ENCODE measurements around the gene SH3RF3. TPM values are rescaled to one million over a fixed set of nuclear protein-coding genes. Genes with fewer than 3 reads are reported as not detected.
A peak's percentile ranks its signal among the peaks of the same experiment; 100 is the strongest.

Gene SH3RF3
- total RNA-seq, 1 experiment from 2014 or later, result 4.9 TPM

DNA sequence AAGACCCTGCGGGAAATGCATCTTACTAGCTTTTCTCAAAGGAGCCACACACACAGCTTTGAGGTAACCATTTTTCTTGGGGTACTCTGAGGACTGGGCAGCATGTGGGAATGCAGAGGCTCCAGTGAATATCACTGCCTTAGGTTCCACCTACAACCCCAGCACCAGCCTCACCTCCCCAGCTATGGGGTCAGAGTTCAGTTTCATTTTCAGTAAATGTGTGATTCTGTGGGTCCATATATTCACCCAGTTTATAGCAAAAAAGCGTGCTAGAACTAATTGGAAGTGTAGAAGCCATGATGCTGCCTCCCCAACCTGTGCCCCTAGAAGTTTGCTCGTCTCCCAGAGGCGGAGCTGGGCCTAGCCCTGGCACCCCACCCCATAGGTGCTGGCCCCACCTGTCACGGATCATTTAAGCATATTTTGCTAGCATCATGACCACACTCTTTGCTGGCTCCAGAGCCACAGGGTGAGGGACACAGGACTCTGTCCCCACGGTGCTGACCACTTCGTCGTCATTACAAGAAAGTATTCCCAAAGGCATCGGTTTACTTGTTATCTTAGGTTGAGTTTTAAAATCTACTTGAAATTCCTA, 57.7 kb downstream of the SH3RF3 start:
- Histone ChIP-seq H3K27ac (ENCODE audit: low read length) (no peak overlapping the region), H3K4me1 (ENCODE audit: control insufficient read depth, insufficient read depth, low read length) (peaks cover 8% of the 10 kb centered on the region; the same call in 1 of the 2 replicates), H3K9me3 (ENCODE audit: control insufficient read depth, insufficient read depth, low read depth, low read length) (no peaks in the 10 kb centered on the region), H3K27me3 (ENCODE audit: control insufficient read depth, insufficient read depth, low read length) (peaks cover 4% of the 10 kb centered on the region; the same call in 1 of the 2 replicates), H3K36me3 (ENCODE audit: control insufficient read depth, insufficient read depth, low read length) (no peaks in the 10 kb centered on the region), H3K4me3 (ENCODE audit: low read depth in 2 of 2, low read length in 2 of 2) (no peak overlapping the region)
- no TSS peak for BruUV-seq (replicated peaks)
- CTCF ChIA-PET, result no interaction called here
- POLR2A ChIA-PET, result no interaction called here
- TF ChIP-seq CTCF (IDR thresholded peaks at IDR 0.05), result no peak
- no peak for TF ChIP-seq REST (IDR thresholded peaks at IDR 0.05; ENCODE audit: insufficient read depth in 1 of 2, low read depth in 2 of 2, low read length in 1 of 2)
- no peak for TF ChIP-seq POLR2AphosphoS5 (IDR thresholded peaks at IDR 0.05; ENCODE audit: low read depth, low read length)
- no peak for TF ChIP-seq TCF7L2 (IDR thresholded peaks at IDR 0.05; ENCODE audit: low read depth, low read length)
- no peak for TF ChIP-seq SIN3A (IDR thresholded peaks at IDR 0.05; ENCODE audit: borderline replicate concordance, insufficient read depth, low read depth, low read length)
- in situ Hi-C loops (cut with HindIII; ENCODE audit: low pct_unique_long_range_greater_than_20kb, low sequenced_read_pairs) (no loop called here), intact Hi-C loops (cut with micrococcal nuclease; ENCODE audit: unreplicated experiment) (no loop called here)
- no peak for ATAC-seq
- DNase-seq (ENCODE audit: low read depth, low spot score), result no peak

- no peaks in the 10 kb centered on the region for H3K36me3 ChIP-seq (ENCODE audit: control insufficient read depth, insufficient read depth, low read length)
- intact Hi-C loops (cut with micrococcal nuclease; ENCODE audit: unreplicated experiment) (no loop called here), in situ Hi-C loops (cut with HindIII; ENCODE audit: low pct_unique_long_range_greater_than_20kb, low sequenced_read_pairs) (no loop called here)
- peaks cover 8% of the 10 kb centered on the region; the same call in 1 of the 2 replicates for H3K4me1 ChIP-seq (ENCODE audit: control insufficient read depth, insufficient read depth, low read length)
- H3K4me3 ChIP-seq (ENCODE audit: low read depth in 2 of 2, low read length in 2 of 2), result no peak overlapping the region
- no peaks in the 10 kb centered on the region for H3K9me3 ChIP-seq (ENCODE audit: control insufficient read depth, insufficient read depth, low read depth, low read length)
- POLR2A ChIA-PET, result no interaction called here
- no peak overlapping the region for H3K27ac ChIP-seq (ENCODE audit: low read length)
- TF ChIP-seq TCF7L2 (IDR thresholded peaks at IDR 0.05; ENCODE audit: low read depth, low read length) (no peak), POLR2AphosphoS5 (IDR thresholded peaks at IDR 0.05; ENCODE audit: low read depth, low read length) (no peak), CTCF (IDR thresholded peaks at IDR 0.05) (no peak)
- H3K27me3 ChIP-seq (ENCODE audit: control insufficient read depth, insufficient read depth, low read length), result peaks cover 2% of the 10 kb centered on the region; the same call in 1 of the 2 replicates
- CTCF ChIA-PET, result no interaction called here
- peak; percentile 50; the same call in 1 of the 2 replicates for ATAC-seq
- no TSS peak for BruUV-seq (replicated peaks)
- no peak for DNase-seq (ENCODE audit: low read depth, low spot score)
These were observed 58.9 kb downstream of the SH3RF3 start for GRCh38 chr2:109187711-109188495.

All from Panc1 (cell line).